Cardiac fibroblast (primary cell): ENCODE results near the gene MRPL37.
A peak's percentile ranks its signal among the peaks of the same experiment; 100 is the strongest.

ENCODE experiments used
- DNase-seq, 2 donors: peaks; one replicate each; pipeline versions ENCODE4 v3.0.0 to v3.0.0-alpha.2; 2010; ENCODE audit warnings: low read depth in 2 of 2
- H3K4me3 ChIP-seq, 2 donors: replicated peaks in 1 of 2; 1 replicate in 1 of 2; 2 replicates in 1 of 2; pipeline ENCODE4 v1.5.1; 2011; ENCODE audit warnings: low read depth in 2 of 2, low read length in 2 of 2, mild to moderate bottlenecking in 2 of 2, moderate library complexity in 1 of 2
- CTCF ChIP-seq: IDR thresholded peaks from one replicate; pipeline ENCODE4 v1.5.1; 2011; ENCODE audit warnings: low read depth, mild to moderate bottlenecking, low read length, inconsistent platforms

The MRPL37 gene

GRCh38 chr1:54199765-54200518 lies at the start of gene MRPL37, which contains the start of gene CYB5RL:
MRPL37 (plus strand) TSS chr1:54200167; CDS start chr1:54200244, 77 bp downstream.
CYB5RL (minus strand) TSS chr1:54200030; CDS start chr1:54195616, 4,414 bp downstream.
- no peak for TF ChIP-seq CTCF
- peak; percentile 98 for DNase-seq
- peak within 1 kb of the TSS; percentile 76 to 94 for H3K4me3 ChIP-seq

- DNase-seq, result no peak
- TF ChIP-seq CTCF, result no peak
- no peak overlapping the region for H3K4me3 ChIP-seq
These were observed 49.0 kb upstream of the MRPL37 start for GRCh38 chr1:54151013-54151412.

- no peak for DNase-seq
- TF ChIP-seq CTCF, result no peak
- no peak within 1 kb of the TSS for H3K4me3 ChIP-seq
These were observed 47.3 kb upstream of the MRPL37 start, which contains the start of gene CDCP2 for GRCh38 chr1:54152696-54153095. CDCP2 (minus strand) TSS chr1:54153000; CDS start chr1:54152922, 78 bp downstream.

- no peak overlapping the region for H3K4me3 ChIP-seq
- peak; percentile 64 to 84 for DNase-seq
- no peak for TF ChIP-seq CTCF
These were observed 46.2 kb upstream of the MRPL37 start for GRCh38 chr1:54153535-54154439.

GRCh38 chr1:54156201-54156600 lies 43.8 kb upstream of the MRPL37 start:
- DNase-seq, result no peak
- H3K4me3 ChIP-seq, result no peak overlapping the region
- TF ChIP-seq CTCF, result no peak

GRCh38 chr1:54156986-54157385 lies 43.0 kb upstream of the MRPL37 start:
- DNase-seq, result no peak
- no peak for TF ChIP-seq CTCF
- no peak overlapping the region for H3K4me3 ChIP-seq
